Mesenchymal stem cell (in vitro differentiated cells and primary cell): ENCODE results near the gene CELF2.

Experiments
- DNase-seq: peaks from one replicate; pipeline ENCODE4 v3.0.0-alpha.2; 2013
- H2AFZ ChIP-seq: one replicate; pipeline ENCODE4 v1.6.1; 2013; ENCODE audit warnings: low read depth, mild to moderate bottlenecking, control low read depth, inconsistent platforms, low read length, moderate library complexity
- H2AK5ac ChIP-seq: 2 replicates; pipeline ENCODE4 v1.6.1; 2013; ENCODE audit warnings: low read length, moderate library complexity, mild to moderate bottlenecking, inconsistent platforms; ENCODE audit not compliant: severe bottlenecking
- H2BK120ac ChIP-seq: one replicate; pipeline ENCODE4 v1.6.1; 2013; ENCODE audit warnings: low read depth, mild to moderate bottlenecking, inconsistent platforms, low read length, moderate library complexity
- H2BK12ac ChIP-seq, 2 experiments: one replicate each; pipeline ENCODE4 v1.6.1; 2013; ENCODE audit warnings: inconsistent platforms in 2 of 2, low read length in 2 of 2, mild to moderate bottlenecking in 2 of 2, moderate library complexity in 2 of 2, control low read depth in 1 of 2
- H2BK15ac ChIP-seq: one replicate; pipeline ENCODE4 v1.6.1; 2013; ENCODE audit warnings: mild to moderate bottlenecking, low read depth, inconsistent platforms; ENCODE audit not compliant: poor library complexity, severe bottlenecking
- H2BK5ac ChIP-seq: 2 replicates; pipeline ENCODE4 v1.6.1; 2013; ENCODE audit warnings: low read depth, mild to moderate bottlenecking, low read length, control low read depth, inconsistent platforms; ENCODE audit not compliant: poor library complexity, severe bottlenecking
- H3K14ac ChIP-seq, 2 experiments: one replicate each; pipeline ENCODE4 v1.6.1; 2013; ENCODE audit warnings: inconsistent platforms in 2 of 2, low read length in 2 of 2, control low read depth in 1 of 2, mild to moderate bottlenecking in 1 of 2, moderate library complexity in 1 of 2
- H3K18ac ChIP-seq, 2 experiments: one replicate each; pipeline ENCODE4 v1.6.1; 2013; ENCODE audit warnings: inconsistent platforms in 2 of 2, low read length in 2 of 2, control low read depth in 1 of 2, low read depth in 1 of 2, mild to moderate bottlenecking in 1 of 2
- H3K23ac ChIP-seq, 2 experiments: one replicate each; pipeline ENCODE4 v1.6.1; 2013; ENCODE audit warnings: inconsistent platforms in 2 of 2, low read length in 2 of 2, mild to moderate bottlenecking in 2 of 2, moderate library complexity in 2 of 2, control low read depth in 1 of 2
- H3K27ac ChIP-seq: 2 replicates; pipeline ENCODE4 v1.5.1; 2013; ENCODE audit warnings: mild to moderate bottlenecking, moderate library complexity, low read length, control low read depth, inconsistent platforms; ENCODE audit not compliant: poor library complexity, severe bottlenecking
- H3K27me3 ChIP-seq, 2 experiments: 2 replicates each; pipeline versions ENCODE4 v1.6.1 to v1.7.0; 2013; ENCODE audit warnings: low read length in 2 of 2, mild to moderate bottlenecking in 2 of 2, moderate library complexity in 2 of 2, control low read depth in 1 of 2, inconsistent platforms in 1 of 2; ENCODE audit not compliant: control insufficient read depth in 1 of 2, insufficient read depth in 1 of 2
- H3K36me3 ChIP-seq, 2 experiments: 2 replicates each; pipeline versions ENCODE4 v1.6.1 to v1.7.0; 2013; ENCODE audit warnings: low read length in 2 of 2, control low read depth in 1 of 2, inconsistent platforms in 1 of 2, low read depth in 1 of 2, mild to moderate bottlenecking in 1 of 2; ENCODE audit not compliant: insufficient read depth in 2 of 2, control insufficient read depth in 1 of 2
- H3K4ac ChIP-seq, 2 experiments: one replicate each; pipeline ENCODE4 v1.6.1; 2013; ENCODE audit warnings: inconsistent platforms in 2 of 2, low read length in 2 of 2, mild to moderate bottlenecking in 2 of 2, moderate library complexity in 2 of 2, control low read depth in 1 of 2, low read depth in 1 of 2
- H3K4me1 ChIP-seq: 2 replicates; pipeline ENCODE4 v1.6.1; 2013; ENCODE audit warnings: low read depth, low read length, control low read depth; ENCODE audit not compliant: control insufficient read depth, insufficient read depth
- H3K4me2 ChIP-seq: 2 replicates; pipeline ENCODE4 v1.6.1; 2013; ENCODE audit warnings: low read length, mild to moderate bottlenecking, inconsistent platforms; ENCODE audit not compliant: poor library complexity, severe bottlenecking
- H3K4me3 ChIP-seq, 2 experiments: 2 replicates each; pipeline versions ENCODE4 v1.5.1 to v1.7.0; 2013; ENCODE audit warnings: low read length in 2 of 2, mild to moderate bottlenecking in 2 of 2, control low read depth in 1 of 2, low read depth in 1 of 2; ENCODE audit not compliant: insufficient read depth in 1 of 2
- H3K79me1 ChIP-seq: replicated peaks from 2 replicates; pipeline ENCODE4 v1.6.1; 2013; ENCODE audit warnings: mild to moderate bottlenecking, control low read depth, low read length, inconsistent platforms; ENCODE audit not compliant: poor library complexity, severe bottlenecking
- H3K9ac ChIP-seq: 2 replicates; pipeline ENCODE4 v1.7.0; 2013; ENCODE audit warnings: mild to moderate bottlenecking, low read length, moderate library complexity
- H3K9me3 ChIP-seq: 2 replicates; pipeline ENCODE4 v1.7.0; 2013; ENCODE audit warnings: mild to moderate bottlenecking, low read length; ENCODE audit not compliant: control insufficient read depth
- H4K8ac ChIP-seq: one replicate; pipeline ENCODE4 v1.6.1; 2013; ENCODE audit warnings: inconsistent platforms, mild to moderate bottlenecking, low read length, moderate library complexity
- H4K91ac ChIP-seq: one replicate; pipeline ENCODE4 v1.6.1; 2013; ENCODE audit warnings: mild to moderate bottlenecking, low read length, inconsistent platforms
- WGBS: methylation state at CpG from one replicate; pipeline ENCODE4 v1.1.7; 2013; ENCODE audit warnings: mixed read lengths; 5-methylcytosine and 5-hydroxymethylcytosine counted together

CELF2 gene

DNA sequence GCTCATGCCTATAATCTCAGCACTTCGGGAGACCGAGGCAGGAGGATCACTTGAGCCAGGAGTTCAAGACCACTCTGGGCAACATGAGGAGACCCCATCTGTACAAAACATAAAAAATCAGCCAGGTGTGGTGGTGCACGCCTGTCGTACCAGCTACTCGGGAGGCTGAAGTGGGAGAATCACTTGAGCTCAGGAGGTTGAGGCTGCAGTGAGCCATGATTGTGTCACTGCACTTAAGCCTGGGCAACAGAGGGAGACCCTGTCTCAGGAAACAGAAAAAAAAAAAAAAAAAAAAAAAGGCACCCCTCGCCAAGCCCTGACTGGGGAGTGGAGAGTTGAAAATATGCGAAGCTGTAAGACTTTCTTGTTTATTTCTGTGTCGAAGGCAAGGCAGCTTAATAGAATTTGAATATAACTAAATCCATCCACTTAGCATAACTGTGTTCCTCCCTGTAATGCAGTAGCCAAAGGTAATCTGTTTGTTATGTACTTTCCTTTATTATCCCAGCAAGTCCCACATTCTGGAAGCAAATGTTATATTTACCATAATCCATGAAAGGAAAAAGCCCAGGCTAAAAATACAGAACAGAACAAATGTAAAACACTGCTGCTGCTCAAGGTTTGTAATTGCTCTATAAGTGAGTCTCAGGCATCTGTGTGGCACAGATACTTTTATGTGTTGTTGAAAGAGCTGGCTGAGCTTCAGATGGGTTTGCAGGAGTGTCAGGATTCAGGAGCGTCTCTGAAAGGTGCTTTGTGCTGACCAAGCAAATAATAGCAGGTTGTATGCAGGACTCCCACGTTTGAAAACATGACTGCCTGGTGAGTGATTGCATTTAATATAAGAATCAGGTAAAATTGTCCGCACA lies 127.2 kb downstream of the CELF2 start:
- Histone ChIP-seq H3K18ac (peak overlapping the region in 1 of 2 experiments; percentile 18), H2BK5ac (no peak overlapping the region), H2BK120ac (no peak overlapping the region), H3K27me3 (peaks cover 0 to 9% of the 10 kb centered on the region in 2 experiments), H3K79me1 (peaks cover 35% of the 10 kb centered on the region), H2AFZ (no peak overlapping the region), H3K9me3 (no peaks in the 10 kb centered on the region), H2AK5ac (no peak overlapping the region), H3K4ac (no peak overlapping the region), H3K14ac (no peak overlapping the region), H3K4me2 (no peak overlapping the region), H2BK15ac (no peak overlapping the region), H3K27ac (no peak overlapping the region), H3K4me1 (peaks cover 6% of the 10 kb centered on the region), H3K4me3 (no peak overlapping the region), H4K8ac (no peak overlapping the region), H3K36me3 (no peaks in the 10 kb centered on the region), H3K9ac (no peak overlapping the region), H2BK12ac (no peak overlapping the region), H3K23ac (no peak overlapping the region), H4K91ac (no peak overlapping the region)
- WGBS = 80% methylated on average over 8 of the region's 11 CpGs
- DNase-seq = no peak

DNA sequence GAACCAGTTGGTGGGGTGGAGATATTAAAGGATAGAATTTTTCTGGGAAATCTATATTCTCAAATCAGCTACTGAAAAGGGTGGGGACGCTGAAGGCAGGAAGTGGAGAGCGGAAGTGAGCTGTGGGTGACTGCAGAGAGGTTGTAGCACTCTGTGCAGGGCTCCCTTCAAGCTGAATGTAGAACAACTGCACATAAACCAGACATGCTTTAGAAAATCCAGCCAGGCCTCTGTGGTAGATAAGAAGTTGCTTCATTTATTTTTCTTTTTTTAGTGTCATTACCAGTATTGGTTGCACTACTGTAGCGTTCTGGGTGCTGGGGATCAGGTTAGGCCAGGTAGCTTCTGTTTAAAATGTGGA lies 127.8 kb downstream of the CELF2 start:
- Histone ChIP-seq H3K4me1 (peaks cover 6% of the 10 kb centered on the region), H4K91ac (no peak overlapping the region), H3K18ac (no peak overlapping the region), H3K4me3 (no peak overlapping the region), H2BK12ac (no peak overlapping the region), H2BK5ac (no peak overlapping the region), H2AK5ac (no peak overlapping the region), H2BK120ac (no peak overlapping the region), H3K4ac (no peak overlapping the region), H3K9ac (no peak overlapping the region), H3K23ac (no peak overlapping the region), H3K27me3 (peaks cover 0 to 9% of the 10 kb centered on the region in 2 experiments), H3K79me1 (peaks cover 33% of the 10 kb centered on the region), H4K8ac (no peak overlapping the region), H3K36me3 (no peaks in the 10 kb centered on the region), H3K27ac (no peak overlapping the region), H3K14ac (no peak overlapping the region), H2BK15ac (no peak overlapping the region), H3K4me2 (no peak overlapping the region), H2AFZ (no peak overlapping the region), H3K9me3 (no peaks in the 10 kb centered on the region)
- DNase-seq = peak; percentile 75
- WGBS = 39% methylated on average over 2 of the region's 3 CpGs

DNA sequence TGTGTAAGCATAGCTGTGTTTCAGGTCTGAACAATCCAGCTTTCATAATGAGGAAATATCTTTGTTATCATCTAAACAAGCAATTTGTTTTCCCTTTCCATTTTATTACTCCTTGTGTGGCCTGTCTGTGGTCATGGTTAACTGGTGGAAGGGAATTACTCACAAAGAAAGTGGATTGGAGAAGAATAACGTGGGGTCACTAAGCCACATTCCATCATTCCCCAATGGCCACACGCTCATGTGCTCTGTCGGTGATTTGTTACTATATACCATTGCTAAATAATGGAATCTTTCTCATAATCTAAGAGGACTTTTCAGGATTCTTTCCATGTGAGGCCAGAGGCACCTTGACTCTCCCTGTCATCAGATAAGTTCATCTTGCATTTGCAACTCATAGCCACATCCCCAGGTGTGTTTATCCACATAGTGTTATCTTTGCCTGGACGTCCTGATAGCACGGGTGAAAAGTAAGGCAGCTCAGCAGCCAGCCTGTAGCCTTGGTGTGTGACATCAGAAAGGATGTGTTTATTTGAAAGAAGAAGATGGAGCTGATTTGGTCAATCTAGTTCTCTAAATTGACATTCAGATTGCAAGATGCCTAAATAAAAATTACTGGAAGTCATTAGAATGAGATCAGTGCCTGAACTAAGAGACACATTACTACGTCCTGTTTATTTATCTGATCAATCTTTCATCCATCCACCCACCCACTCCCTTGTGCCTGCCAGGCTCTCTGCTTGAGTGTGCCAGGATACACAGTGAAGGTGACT lies 128.9 kb downstream of the CELF2 start:
- no peak overlapping the region for H3K4me3 ChIP-seq
- WGBS = 61% methylated on average over 4 of the region's 6 CpGs
- no peak overlapping the region for H3K4me2 ChIP-seq

DNA sequence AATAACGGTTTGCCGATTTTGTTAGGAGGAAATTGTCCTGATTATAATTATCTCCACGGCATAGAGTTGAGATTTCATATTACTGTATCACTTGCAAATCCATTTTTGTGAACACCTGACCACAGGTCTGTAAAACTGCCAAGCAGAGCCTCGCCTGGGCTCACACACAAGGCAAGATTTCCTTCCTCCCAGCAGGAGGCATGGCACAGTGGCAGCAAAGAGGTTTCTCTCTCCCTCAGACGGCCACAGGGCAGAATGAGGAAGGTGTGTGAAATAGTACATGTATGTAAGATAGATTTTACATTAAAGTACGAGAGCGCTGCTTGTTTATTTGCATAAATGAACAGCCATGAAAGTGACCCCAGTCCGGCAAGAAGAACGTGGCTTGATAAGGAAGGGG lies 130.1 kb downstream of the CELF2 start:
- H3K36me3 ChIP-seq = no peaks in the 10 kb centered on the region
- H3K14ac ChIP-seq = no peak overlapping the region
- H3K79me1 ChIP-seq = peaks cover 30% of the 10 kb centered on the region
- H2AK5ac ChIP-seq = no peak overlapping the region
- H2BK5ac ChIP-seq = no peak overlapping the region
- H2AFZ ChIP-seq = no peak overlapping the region
- no peak overlapping the region for H2BK120ac ChIP-seq
- no peak overlapping the region for H3K23ac ChIP-seq
- H3K4ac ChIP-seq = no peak overlapping the region
- no peak overlapping the region for H3K18ac ChIP-seq
- no peak overlapping the region for H3K4me3 ChIP-seq
- no peak overlapping the region for H2BK15ac ChIP-seq
- H4K8ac ChIP-seq = no peak overlapping the region
- H3K27ac ChIP-seq = no peak overlapping the region
- H3K9me3 ChIP-seq = no peaks in the 10 kb centered on the region
- H3K4me2 ChIP-seq = no peak overlapping the region
- no peak overlapping the region for H3K9ac ChIP-seq
- H3K27me3 ChIP-seq = peaks cover 0 to 19% of the 10 kb centered on the region in 2 experiments
- peaks cover 6% of the 10 kb centered on the region for H3K4me1 ChIP-seq
- H2BK12ac ChIP-seq = no peak overlapping the region
- no peak for DNase-seq
- 92% methylated on average over 9 of the region's 9 CpGs for WGBS
- no peak overlapping the region for H4K91ac ChIP-seq

More for the DNA sequence above, 128.9 kb downstream of the CELF2 start:
- Histone ChIP-seq H2AK5ac (no peak overlapping the region), H3K23ac (no peak overlapping the region), H3K14ac (no peak overlapping the region), H3K79me1 (peaks cover 28% of the 10 kb centered on the region), H3K27ac (no peak overlapping the region), H3K27me3 (peaks cover 0 to 14% of the 10 kb centered on the region in 2 experiments), H2BK15ac (no peak overlapping the region), H2BK12ac (no peak overlapping the region), H2AFZ (no peak overlapping the region), H3K18ac (no peak overlapping the region), H3K4ac (no peak overlapping the region), H4K91ac (no peak overlapping the region), H3K4me1 (peaks cover 6% of the 10 kb centered on the region), H4K8ac (no peak overlapping the region), H2BK120ac (no peak overlapping the region), H3K36me3 (no peaks in the 10 kb centered on the region), H3K9me3 (no peaks in the 10 kb centered on the region), H2BK5ac (no peak overlapping the region), H3K9ac (no peak overlapping the region)
- peak; percentile 90 for DNase-seq
